OCI-LY3 (cell line): ENCODE data around the gene TMSB15C.
"Not testable (repeated sequence)": the region's sequence is repeated elsewhere in the genome, so short reads cannot be mapped to it uniquely, and the experiment has no call there.

ENCODE experiments used
- EZH2phosphoT487 ChIP-seq: fragments of 200-600 bp; shearing (Covaris generic); IDR thresholded peaks from 2 replicates; pipeline ENCODE4 v1.6.1; 2018; ENCODE audit warnings: antibody characterized with exemption, mixed run types, low read depth
- TF ChIP-seq, protein P1 (sequence below): fragments of 200-600, 300-600 bp; sonication (generic); IDR thresholded peaks from 2 replicates; pipeline ENCODE4 v1.5.1; 2014; ENCODE audit warnings: antibody characterized with exemption, low read length, low read depth

- TF ChIP-seq, protein P1, sequence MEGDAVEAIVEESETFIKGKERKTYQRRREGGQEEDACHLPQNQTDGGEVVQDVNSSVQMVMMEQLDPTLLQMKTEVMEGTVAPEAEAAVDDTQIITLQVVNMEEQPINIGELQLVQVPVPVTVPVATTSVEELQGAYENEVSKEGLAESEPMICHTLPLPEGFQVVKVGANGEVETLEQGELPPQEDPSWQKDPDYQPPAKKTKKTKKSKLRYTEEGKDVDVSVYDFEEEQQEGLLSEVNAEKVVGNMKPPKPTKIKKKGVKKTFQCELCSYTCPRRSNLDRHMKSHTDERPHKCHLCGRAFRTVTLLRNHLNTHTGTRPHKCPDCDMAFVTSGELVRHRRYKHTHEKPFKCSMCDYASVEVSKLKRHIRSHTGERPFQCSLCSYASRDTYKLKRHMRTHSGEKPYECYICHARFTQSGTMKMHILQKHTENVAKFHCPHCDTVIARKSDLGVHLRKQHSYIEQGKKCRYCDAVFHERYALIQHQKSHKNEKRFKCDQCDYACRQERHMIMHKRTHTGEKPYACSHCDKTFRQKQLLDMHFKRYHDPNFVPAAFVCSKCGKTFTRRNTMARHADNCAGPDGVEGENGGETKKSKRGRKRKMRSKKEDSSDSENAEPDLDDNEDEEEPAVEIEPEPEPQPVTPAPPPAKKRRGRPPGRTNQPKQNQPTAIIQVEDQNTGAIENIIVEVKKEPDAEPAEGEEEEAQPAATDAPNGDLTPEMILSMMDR, result not testable (repeated sequence)
- TF ChIP-seq EZH2phosphoT487, result not testable (repeated sequence)
Observed at GRCh38 chrX:104054956-104055355, 21.1 kb downstream of the TMSB15C start.
